HG03196 (cell line): Measurements from ENCODE around the gene FLVCR2.

ENCODE experiments used
- ATAC-seq: cut with Tn5 transposase; IDR thresholded peaks from one replicate; pipeline ENCODE4 v1.9.1; 2021; ENCODE audit not compliant: unreplicated experiment

Gene FLVCR2

DNA sequence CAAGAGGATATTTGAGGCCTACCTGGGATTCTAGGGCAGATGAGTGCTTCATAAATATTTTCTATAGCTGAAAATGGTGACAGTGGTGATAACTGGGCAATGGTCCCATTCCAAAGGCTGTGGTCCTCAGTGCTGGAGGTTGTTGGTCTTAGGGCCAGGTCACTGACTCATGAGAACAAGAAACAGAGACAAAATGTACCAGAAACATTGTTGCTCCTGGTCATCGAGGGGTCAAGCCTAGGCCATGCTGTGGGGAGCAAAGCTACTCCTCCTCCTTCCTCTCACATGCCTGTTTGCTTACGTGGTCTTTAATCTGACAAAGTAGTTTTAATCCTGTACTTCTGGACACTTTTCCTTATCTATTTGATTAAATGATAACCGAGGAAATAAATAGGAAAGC lies 48.4 kb downstream of the FLVCR2 start:
- no peak for ATAC-seq

DNA sequence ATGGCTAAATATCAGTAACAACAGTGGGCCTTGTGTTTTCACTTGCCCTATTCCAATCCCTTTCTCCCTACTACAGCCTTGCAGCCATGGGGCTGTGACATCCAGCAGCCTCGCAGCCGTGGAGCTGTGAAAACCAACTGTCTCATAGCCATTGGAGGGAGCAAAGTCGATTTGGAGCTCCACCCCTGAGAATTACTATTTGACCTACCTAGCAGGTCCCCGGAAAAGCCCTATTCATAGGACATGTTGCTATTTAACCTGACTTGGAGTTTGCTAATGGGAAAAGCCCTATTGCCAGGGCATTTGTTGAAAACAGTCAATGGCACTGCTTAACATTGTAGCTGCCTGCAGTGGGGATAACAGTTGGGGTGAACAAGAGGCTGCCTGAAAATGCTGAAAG lies 49.0 kb downstream of the FLVCR2 start:
- no peak for ATAC-seq

GRCh38 chr14:75628816-75629215 lies 50.4 kb downstream of the FLVCR2 start:
- no peak for ATAC-seq

GRCh38 chr14:75630695-75631452 lies 52.5 kb downstream of the FLVCR2 start:
- ATAC-seq = no peak

DNA sequence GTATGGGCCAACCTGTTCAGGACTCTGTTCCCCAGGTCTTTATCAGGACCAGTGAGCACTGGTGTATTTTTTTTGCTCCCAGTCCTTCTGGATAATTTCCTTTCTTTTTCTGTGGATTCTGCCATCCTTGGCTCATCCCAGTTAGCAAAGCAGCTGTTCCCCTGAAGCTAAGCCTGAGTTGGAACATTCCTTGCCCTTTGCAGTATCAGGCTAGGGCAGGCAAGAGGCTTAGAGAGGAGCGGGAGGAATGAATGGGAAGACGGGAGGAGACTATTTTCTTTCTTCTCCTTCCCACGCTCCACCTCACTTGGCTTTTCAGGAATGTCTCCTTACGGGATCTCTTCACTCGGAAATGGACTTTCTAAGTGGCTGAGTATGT lies 53.0 kb downstream of the FLVCR2 start:
- no peak for ATAC-seq

- ATAC-seq = no peak
Observed at GRCh38 chr14:75634848-75635247, 56.4 kb downstream of the FLVCR2 start.

DNA sequence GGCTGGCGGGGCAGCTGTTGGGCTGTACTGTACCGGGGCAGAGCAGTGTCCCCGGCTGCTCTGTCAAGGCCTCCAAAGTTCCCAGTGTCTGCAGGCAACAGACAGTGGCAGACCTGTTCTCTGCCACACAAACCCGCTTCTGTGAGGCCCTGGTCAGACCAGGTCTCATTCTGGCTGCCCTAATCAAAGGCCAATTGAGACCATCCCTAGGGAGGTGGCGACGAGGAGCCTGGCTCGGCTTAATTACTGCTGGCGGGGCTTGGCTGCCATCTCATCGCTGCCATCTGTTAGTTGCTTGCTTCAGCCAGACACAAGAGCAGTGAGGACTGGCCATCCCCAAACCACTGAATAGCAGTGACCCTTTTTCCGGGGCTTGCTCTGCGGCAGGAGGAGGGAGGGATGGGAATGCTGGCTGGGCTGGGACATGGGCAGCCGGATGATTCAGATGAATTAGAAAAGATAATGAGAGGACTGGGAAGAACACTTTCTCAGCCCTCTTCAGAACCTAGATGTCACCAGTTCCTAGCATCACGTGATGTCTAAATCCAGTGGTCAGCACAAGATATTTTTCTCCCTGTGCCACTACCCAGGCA lies 57.8 kb downstream of the FLVCR2 start:
- ATAC-seq = no peak

- ATAC-seq = no peak
Observed at GRCh38 chr14:75640876-75641275, 62.5 kb downstream of the FLVCR2 start.

- no peak for ATAC-seq
Observed at GRCh38 chr14:75643985-75644384, 65.6 kb downstream of the FLVCR2 start.

DNA sequence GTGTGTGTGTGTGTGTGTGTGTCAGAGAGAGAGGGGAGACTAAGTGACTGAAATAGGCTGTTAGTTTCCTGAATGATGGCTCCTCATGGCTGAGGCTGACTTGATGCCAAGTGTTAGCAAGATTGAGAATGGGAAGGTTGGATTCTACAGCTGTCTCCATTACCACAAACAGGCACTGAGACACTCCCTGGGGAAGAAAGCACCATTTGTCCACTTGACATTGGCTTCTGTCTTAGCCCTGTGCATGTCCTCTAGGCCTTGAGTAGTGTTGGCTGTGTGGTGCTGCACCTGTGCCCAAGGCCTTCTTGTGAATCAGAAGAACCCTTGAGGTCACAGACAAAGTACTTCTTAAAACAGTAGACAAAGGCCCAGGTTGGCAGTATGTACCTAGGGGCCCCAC lies 66.6 kb downstream of the FLVCR2 start:
- no peak for ATAC-seq

- no peak for ATAC-seq
Observed at GRCh38 chr14:75646762-75647161, 68.3 kb downstream of the FLVCR2 start.

DNA sequence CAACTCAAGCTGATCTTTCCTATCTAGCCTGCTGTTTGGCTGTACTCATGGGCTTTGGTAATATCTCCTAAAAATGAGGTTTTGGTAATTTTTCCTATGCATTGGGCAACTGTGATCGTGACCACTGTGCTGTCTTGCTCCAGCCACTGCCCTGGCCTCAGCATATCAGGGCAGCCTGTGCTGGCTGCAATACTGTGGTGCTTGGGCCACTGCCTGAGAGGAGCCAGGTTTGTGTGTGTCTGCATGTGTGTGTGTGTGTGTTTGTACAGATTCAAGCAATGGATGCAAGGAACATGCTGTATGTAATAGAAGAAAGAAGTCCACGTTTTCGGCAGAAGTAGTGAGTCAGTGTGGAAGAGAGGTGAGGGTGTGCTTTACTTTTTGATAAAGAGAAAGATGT lies 69.2 kb downstream of the FLVCR2 start:
- no peak for ATAC-seq

GRCh38 chr14:75648066-75648838 lies 69.8 kb downstream of the FLVCR2 start:
- no peak for ATAC-seq

DNA sequence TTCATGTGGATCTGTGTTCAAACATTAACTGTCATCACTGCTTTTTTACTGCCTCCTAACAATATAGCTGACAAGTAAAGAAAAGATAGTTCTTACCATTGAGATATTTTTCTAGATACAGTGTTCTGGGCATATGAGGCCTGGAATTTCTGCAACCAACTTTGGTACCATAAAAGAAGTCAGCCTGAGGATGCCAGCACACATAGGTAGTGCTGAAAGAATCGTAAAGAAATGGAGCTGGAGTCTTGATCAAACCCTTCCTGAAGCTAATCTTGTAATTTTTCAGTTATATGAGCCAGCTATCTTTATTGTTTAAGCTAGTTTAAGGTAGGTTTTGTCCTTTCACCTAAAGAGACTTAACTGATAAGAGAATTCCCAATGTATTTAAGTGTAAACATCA lies 70.9 kb downstream of the FLVCR2 start:
- ATAC-seq = no peak

GRCh38 chr14:75649773-75650172 lies 71.4 kb downstream of the FLVCR2 start:
- ATAC-seq = no peak

DNA sequence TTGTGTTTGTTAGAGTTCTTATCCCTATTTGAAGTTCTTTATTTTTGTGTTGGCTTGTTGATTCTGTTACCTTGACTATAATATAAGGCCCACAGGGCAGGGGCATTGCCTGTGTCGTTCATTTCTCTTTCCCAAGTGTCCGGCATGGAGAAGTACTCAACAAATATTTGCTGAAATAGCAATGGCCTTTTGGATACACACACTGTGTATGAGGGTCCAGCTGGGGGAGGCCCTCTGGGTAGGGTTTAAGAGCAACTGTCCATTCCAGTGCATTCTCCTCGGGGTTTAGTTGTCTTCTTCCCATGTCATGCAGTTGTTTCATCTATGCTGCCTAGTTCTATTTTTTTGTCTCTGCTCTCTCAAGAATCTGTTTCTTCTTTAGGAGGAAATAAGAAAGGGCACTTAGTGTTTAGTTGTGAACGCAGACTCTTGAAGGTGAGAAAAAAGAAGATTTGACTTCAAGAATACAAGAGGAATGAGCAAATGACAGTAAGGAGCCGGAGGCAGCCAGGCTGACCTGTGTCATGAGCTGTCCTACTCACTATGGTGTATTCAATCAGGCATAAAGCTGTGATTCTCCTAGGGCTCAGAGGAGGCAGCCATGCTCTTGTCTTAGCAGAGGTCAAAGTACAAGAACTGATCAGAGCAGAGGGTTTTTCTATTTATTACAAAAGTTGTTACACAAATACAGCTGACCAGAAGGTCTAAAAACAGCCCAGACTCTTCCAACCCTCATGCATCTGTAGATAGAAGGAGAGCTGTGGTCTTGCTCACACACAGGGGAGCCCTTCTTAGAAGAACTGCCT lies 72.0 kb downstream of the FLVCR2 start:
- ATAC-seq = no peak

- no peak for ATAC-seq
Observed at GRCh38 chr14:75653563-75653962, 75.1 kb downstream of the FLVCR2 start.

- no peak for ATAC-seq
Observed at GRCh38 chr14:75654127-75654732, 75.8 kb downstream of the FLVCR2 start.

DNA sequence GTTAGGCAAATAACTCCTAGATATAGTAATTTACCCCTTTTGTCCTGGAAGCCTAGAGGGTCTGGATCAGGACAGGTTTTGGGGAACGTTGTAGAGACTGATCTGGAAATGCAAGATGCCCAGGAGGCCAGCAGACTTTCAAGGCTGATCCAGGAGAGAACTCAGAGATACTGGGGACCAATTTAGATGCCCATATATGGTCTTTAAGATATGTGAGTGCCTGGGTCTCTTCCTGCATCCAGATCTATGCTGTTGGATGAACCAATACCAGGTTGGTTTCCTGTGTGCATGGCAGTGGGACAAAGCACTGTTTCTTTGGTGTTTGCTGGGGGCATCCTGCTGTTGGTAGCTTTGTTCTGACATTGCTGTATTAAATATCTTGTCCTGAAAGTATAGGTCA lies 76.8 kb downstream of the FLVCR2 start:
- no peak for ATAC-seq

DNA sequence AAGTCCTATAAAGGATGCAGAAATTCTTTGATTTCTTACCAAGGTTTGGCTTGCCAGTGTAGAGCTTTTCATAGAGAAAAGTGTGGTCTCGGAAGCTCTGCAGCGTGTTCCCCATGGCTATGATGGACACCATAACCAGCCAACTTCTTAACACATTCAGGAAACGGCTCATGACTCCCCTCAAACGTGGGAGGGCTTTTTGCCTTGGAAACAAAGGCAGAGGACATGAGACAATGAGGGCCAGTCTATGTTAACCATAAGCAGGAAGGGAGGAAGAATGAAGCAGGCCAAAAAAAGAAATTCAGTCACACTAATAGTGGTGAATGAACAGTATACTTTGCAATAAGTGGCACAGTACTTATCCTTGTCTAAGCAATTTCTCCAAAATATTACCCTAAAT lies 78.9 kb downstream of the FLVCR2 start:
- no peak for ATAC-seq

DNA sequence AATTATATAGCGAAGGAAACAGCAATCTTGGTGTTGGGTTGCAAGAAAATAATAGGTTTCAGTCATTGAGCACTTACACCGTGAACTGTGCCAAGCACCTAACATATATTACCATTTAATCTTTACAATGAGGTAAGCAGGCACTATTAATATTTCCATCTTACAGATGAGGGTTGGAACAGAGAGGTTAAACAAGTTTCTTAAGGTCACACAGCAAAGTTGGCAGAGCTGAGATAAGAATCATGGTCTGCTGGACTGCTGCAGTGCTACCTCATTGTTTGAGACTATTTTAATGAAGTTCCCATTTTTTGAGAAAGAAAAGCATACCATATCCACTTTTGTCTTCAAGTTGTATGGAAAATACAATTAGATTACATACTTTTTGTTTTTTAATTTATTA lies 80.5 kb downstream of the FLVCR2 start:
- no peak for ATAC-seq
